CD14-positive monocyte (primary cell): ENCODE results near the gene LBHD2. TPM values are rescaled to one million over a fixed set of nuclear protein-coding genes. Genes with fewer than 3 reads are reported as not detected.

Experiments
- DNase-seq, 3 donors: peaks; one replicate each; pipeline ENCODE4 v3.0.0-alpha.2; 2011 to 2022
- H2AFZ ChIP-seq: 2 replicates; pipeline ENCODE4 v1.6.0; 2012; ENCODE audit warnings: mild to moderate bottlenecking, low read depth, low read length, inconsistent platforms; ENCODE audit not compliant: insufficient read depth, poor library complexity, severe bottlenecking
- H3K27ac ChIP-seq, 2 donors: 1 replicate in 1 of 2; 2 replicates in 1 of 2; pipeline ENCODE4 v1.5.1; 2012 to 2013; ENCODE audit warnings: low read length in 2 of 2, control low read depth in 1 of 2, inconsistent platforms in 1 of 2, low read depth in 1 of 2, mild to moderate bottlenecking in 1 of 2
- H3K27me3 ChIP-seq, 2 donors: one replicate each; pipeline versions ENCODE4 v1.6.0 to v1.6.1; 2011 to 2013; ENCODE audit warnings: low read length in 2 of 2; ENCODE audit not compliant: control insufficient read depth in 2 of 2, insufficient read depth in 2 of 2
- H3K36me3 ChIP-seq, 2 donors: replicated peaks in 1 of 2; 1 replicate in 1 of 2; 2 replicates in 1 of 2; pipeline versions ENCODE4 v1.5.1 to v1.6.1; 2012 to 2013; ENCODE audit warnings: low read length in 2 of 2, control low read depth in 1 of 2, inconsistent platforms in 1 of 2, mild to moderate bottlenecking in 1 of 2; ENCODE audit not compliant: insufficient read depth in 2 of 2, control insufficient read depth in 1 of 2
- H3K4me1 ChIP-seq, 2 donors: 1 replicate in 1 of 2; 2 replicates in 1 of 2; pipeline versions ENCODE4 v1.5.1 to v1.6.1; 2012 to 2013; ENCODE audit warnings: low read length in 2 of 2, control low read depth in 1 of 2, inconsistent platforms in 1 of 2, mild to moderate bottlenecking in 1 of 2, moderate library complexity in 1 of 2; ENCODE audit not compliant: insufficient read depth in 2 of 2, control insufficient read depth in 1 of 2
- H3K4me2 ChIP-seq: replicated peaks from 2 replicates; pipeline ENCODE3; 2012; ENCODE audit warnings: low read length, moderate library complexity, mild to moderate bottlenecking; ENCODE audit not compliant: poor library complexity, severe bottlenecking; ENCODE audit errors: extremely low read depth
- H3K4me3 ChIP-seq, 3 experiments: fragments of 200-600 bp in 1 of 3; sonication (generic) in 1 of 3; replicated peaks in 1 of 3; 1 replicate in 2 of 3; 2 replicates in 1 of 3; pipeline ENCODE4 v1.5.1; 2011 to 2013; ENCODE audit warnings: low read length in 3 of 3, mild to moderate bottlenecking in 3 of 3, control low read depth in 2 of 3, low read depth in 2 of 3, inconsistent platforms in 1 of 3, moderate library complexity in 1 of 3
- H3K79me2 ChIP-seq: 2 replicates; pipeline ENCODE4 v1.6.0; 2012; ENCODE audit warnings: mild to moderate bottlenecking, control low read depth, inconsistent platforms, low read length, moderate library complexity; ENCODE audit not compliant: insufficient read depth
- H3K9ac ChIP-seq: 2 replicates; pipeline ENCODE4 v1.6.0; 2017; ENCODE audit warnings: low read length, mild to moderate bottlenecking; ENCODE audit not compliant: insufficient read depth, poor library complexity, severe bottlenecking
- H3K9me3 ChIP-seq, 2 donors: replicated peaks in 1 of 2; 1 replicate in 1 of 2; 2 replicates in 1 of 2; pipeline versions ENCODE4 v1.5.1 to v1.6.1; 2012 to 2013; ENCODE audit warnings: low read length in 2 of 2, control low read depth in 1 of 2; ENCODE audit not compliant: control insufficient read depth in 1 of 2, insufficient read depth in 1 of 2
- H4K20me1 ChIP-seq: 2 replicates; pipeline ENCODE4 v1.6.0; 2012; ENCODE audit warnings: mild to moderate bottlenecking, low read length, control low read depth, moderate library complexity; ENCODE audit not compliant: insufficient read depth
- H3K27ac Mint-ChIP-seq, 7 donors: one replicate each; pipeline ENCODE4 v1.8.0; 2020; ENCODE audit warnings: mild to moderate bottlenecking in 7 of 7, mixed read lengths in 7 of 7, moderate library complexity in 6 of 7, inconsistent platforms in 2 of 7
- H3K27me3 Mint-ChIP-seq, 3 donors: one replicate each; pipeline ENCODE4 v1.8.0; 2021 to 2022; ENCODE audit warnings: low read depth in 3 of 3, mild to moderate bottlenecking in 3 of 3, mixed read lengths in 3 of 3, moderate library complexity in 3 of 3, inconsistent platforms in 1 of 3
- H3K36me3 Mint-ChIP-seq, 2 donors: one replicate each; pipeline ENCODE4 v1.8.0; 2020; ENCODE audit warnings: mixed read lengths in 2 of 2, inconsistent platforms in 1 of 2, mild to moderate bottlenecking in 1 of 2
- H3K4me1 Mint-ChIP-seq: one replicate; pipeline ENCODE4 v1.8.0; 2020; ENCODE audit warnings: mild to moderate bottlenecking, mixed read lengths
- H3K4me3 Mint-ChIP-seq, 2 donors: one replicate each; pipeline ENCODE4 v1.8.0; 2020; ENCODE audit warnings: mild to moderate bottlenecking in 2 of 2, mixed read lengths in 2 of 2, moderate library complexity in 1 of 2
- H3K9me3 Mint-ChIP-seq, 7 donors: one replicate each; pipeline ENCODE4 v1.8.0; 2020 to 2022; ENCODE audit warnings: mixed read lengths in 7 of 7, mild to moderate bottlenecking in 6 of 7, moderate library complexity in 6 of 7, inconsistent platforms in 2 of 7
- WGBS: methylation state at CpG from one replicate; pipeline ENCODE4 v1.1.5; 2013; ENCODE audit warnings: missing lambda C conversion rate; ENCODE audit not compliant: insufficient coverage; 5-methylcytosine and 5-hydroxymethylcytosine counted together
- intact Hi-C, 2 donors: fragments of 100-400 bp; cut with micrococcal nuclease; formaldehyde crosslinking; loops; one replicate each; pipeline versions ENCODE4 v1.15.0 to v1.15.1; 2023
- polyA plus RNA-seq, 3 donors: library from polyadenylated mRNA; depleted of rRNA in 1 of 3; unstranded in 2 of 3; stranded (reverse) in 1 of 3; fragments of 300-500 nt in 2 of 3; fragments of >200 nt in 1 of 3; fragmentation: Illumina TruSeq in 2 of 3; gene quantifications; 1 replicate in 2 of 3; 2 replicates in 1 of 3; pipeline ENCODE4 v1.2.3, GENCODE V29; 2012 to 2021
- TF ChIP-seq, protein P1 (sequence below): fragments of 200-600 bp; IDR thresholded peaks from one replicate; pipeline ENCODE4 v1.8.0; 2022; ENCODE audit warnings: antibody characterized with exemption, mild to moderate bottlenecking

LBHD2 gene
- polyA plus RNA-seq, 3 donors = not detected

DNA sequence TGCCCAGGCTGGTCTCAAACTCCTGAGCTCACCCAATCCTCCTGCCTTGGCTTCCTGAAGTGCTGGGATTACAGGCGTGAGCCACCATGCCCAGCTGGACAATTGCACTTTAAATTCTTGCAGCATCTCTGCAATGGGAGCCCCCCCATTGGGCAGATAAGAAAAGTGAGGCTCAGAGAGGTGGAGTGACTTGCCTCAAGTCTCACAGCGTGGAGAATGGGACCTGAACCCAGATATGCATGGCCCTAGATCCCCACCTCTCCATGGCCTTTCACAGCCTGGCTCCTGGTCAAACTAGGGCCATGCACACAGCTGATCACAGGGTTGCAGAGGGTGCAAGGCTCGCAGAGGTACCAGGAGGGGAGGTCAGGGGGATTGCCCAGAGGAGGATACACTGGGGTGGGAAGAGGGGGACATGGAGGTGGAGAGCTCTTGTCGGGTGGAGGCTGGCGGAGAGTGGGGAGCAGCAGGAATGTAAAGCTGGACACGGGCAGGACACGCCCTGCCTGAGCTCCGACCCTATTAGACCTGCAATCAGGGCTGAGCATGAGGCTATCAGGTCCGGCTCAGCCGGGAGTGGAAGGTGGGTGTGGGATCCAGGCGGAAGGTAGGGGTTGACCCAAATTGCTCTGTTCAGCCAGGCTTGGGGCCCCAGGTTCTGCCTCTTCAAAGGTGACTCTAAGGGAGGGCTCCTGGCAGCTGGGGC lies 17.4 kb downstream of the LBHD2 start:
- Histone ChIP-seq H3K27ac (no peak overlapping the region), H2AFZ (no peak overlapping the region), H3K9ac (no peak overlapping the region), H3K4me1 (peaks cover 26 to 41% of the 10 kb centered on the region in 2 donors), H3K4me3 (no peak overlapping the region), H3K27me3 (peaks cover 21 to 38% of the 10 kb centered on the region in 2 donors), H4K20me1 (no peaks in the 10 kb centered on the region), H3K36me3 (no peaks in the 10 kb centered on the region), H3K9me3 (peaks cover 0 to 10% of the 10 kb centered on the region in 2 donors), H3K79me2 (no peaks in the 10 kb centered on the region), H3K4me2 (no peak overlapping the region)
- DNase-seq = no peak
- 96% methylated on average over 9 of the region's 11 CpGs for WGBS
- H3K27ac Mint-ChIP-seq = no peak overlapping the region
- TF ChIP-seq, protein P1, sequence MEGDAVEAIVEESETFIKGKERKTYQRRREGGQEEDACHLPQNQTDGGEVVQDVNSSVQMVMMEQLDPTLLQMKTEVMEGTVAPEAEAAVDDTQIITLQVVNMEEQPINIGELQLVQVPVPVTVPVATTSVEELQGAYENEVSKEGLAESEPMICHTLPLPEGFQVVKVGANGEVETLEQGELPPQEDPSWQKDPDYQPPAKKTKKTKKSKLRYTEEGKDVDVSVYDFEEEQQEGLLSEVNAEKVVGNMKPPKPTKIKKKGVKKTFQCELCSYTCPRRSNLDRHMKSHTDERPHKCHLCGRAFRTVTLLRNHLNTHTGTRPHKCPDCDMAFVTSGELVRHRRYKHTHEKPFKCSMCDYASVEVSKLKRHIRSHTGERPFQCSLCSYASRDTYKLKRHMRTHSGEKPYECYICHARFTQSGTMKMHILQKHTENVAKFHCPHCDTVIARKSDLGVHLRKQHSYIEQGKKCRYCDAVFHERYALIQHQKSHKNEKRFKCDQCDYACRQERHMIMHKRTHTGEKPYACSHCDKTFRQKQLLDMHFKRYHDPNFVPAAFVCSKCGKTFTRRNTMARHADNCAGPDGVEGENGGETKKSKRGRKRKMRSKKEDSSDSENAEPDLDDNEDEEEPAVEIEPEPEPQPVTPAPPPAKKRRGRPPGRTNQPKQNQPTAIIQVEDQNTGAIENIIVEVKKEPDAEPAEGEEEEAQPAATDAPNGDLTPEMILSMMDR = no peak
- peak overlapping the region in 1 of 2 donors; percentile 74 for H3K4me3 Mint-ChIP-seq
- peaks cover 0 to 18% (median 5%) of the 10 kb centered on the region in 7 donors for H3K9me3 Mint-ChIP-seq
- intact Hi-C loops = loop anchor here in 1 of 2 donors (5.0 kb wide), 2 partner anchors 36 to 86 kb away; no protein-coding TSS in a partner anchor
- H3K27me3 Mint-ChIP-seq = peaks cover 43 to 53% (median 47%) of the 10 kb centered on the region in 3 donors
- H3K4me1 Mint-ChIP-seq = peaks cover 18% of the 10 kb centered on the region
- peaks cover 7 to 8% of the 10 kb centered on the region in 2 donors for H3K36me3 Mint-ChIP-seq

DNA sequence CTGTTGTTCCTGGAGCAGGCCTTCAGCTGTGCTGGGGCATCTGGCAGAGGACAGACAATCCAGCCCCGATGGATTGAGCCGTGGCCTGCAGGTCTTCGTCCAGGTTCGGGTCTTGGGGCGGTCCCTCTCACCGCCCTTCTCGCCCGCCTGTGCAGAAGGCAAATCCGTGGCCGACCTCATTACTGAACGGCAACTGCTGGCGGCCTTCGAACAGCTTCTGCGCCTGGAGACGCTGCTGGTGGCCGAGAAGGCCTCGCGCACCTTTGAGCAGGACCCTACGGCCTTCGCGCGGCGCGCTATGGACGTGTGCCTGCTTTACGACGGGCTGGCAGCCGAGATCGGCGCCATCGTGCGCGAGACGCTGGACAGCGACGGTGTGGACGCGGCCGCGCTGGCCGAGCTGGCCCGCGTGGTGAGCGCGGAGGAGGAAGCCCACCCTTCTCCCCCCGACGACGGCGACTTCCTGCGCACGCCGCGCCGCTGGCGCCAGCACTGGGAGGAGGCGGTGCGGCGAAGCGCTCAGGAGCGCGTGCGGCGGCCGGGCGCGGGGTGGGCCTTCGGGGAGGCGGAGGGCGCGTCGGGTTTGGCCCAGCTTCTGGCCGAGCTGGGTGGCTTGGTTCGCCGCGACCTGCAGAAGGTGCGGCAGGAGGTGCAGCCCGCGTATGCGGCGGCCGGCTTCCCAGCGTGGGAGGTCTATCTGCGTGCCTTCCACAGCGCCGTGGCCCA lies 18.1 kb downstream of the LBHD2 start:
- peaks cover 21 to 38% of the 10 kb centered on the region in 2 donors for H3K27me3 ChIP-seq
- intact Hi-C loops = loop anchor here in 1 of 2 donors (5.0 kb wide), 2 partner anchors 35 to 85 kb away; no protein-coding TSS in a partner anchor

More for the DNA sequence above, 18.1 kb downstream of the LBHD2 start:
- 30% methylated on average over 81 of the region's 85 CpGs for WGBS
- Histone ChIP-seq H3K4me3 (no peak overlapping the region), H2AFZ (no peak overlapping the region), H3K79me2 (no peaks in the 10 kb centered on the region), H3K4me2 (no peak overlapping the region), H3K27ac (no peak overlapping the region), H4K20me1 (no peaks in the 10 kb centered on the region), H3K4me1 (peaks cover 26 to 41% of the 10 kb centered on the region in 2 donors), H3K36me3 (no peaks in the 10 kb centered on the region), H3K9ac (no peak overlapping the region), H3K9me3 (peaks cover 0 to 10% of the 10 kb centered on the region in 2 donors)
- Mint-ChIP-seq H3K4me3 (peak overlapping the region in 1 of 2 donors; percentile 93), H3K27ac (no peak overlapping the region), H3K9me3 (peaks cover 0 to 18% (median 5%) of the 10 kb centered on the region in 7 donors), H3K27me3 (peaks cover 41 to 53% (median 49%) of the 10 kb centered on the region in 3 donors), H3K36me3 (peaks cover 7 to 8% of the 10 kb centered on the region in 2 donors), H3K4me1 (peaks cover 18% of the 10 kb centered on the region)
- DNase-seq = no peak
- TF ChIP-seq, protein P1 = no peak
